Right atrium auricular region (tissue), 2 donors: ENCODE measurements around the gene KRTAP10-3. TPM values are rescaled to one million over a fixed set of nuclear protein-coding genes. Genes with fewer than 3 reads are reported as not detected.
"Not testable (repeated sequence)": the region's sequence is repeated elsewhere in the genome, so short reads cannot be mapped to it uniquely, and the experiment has no call there.

Experiments
- DNase-seq: peaks from one replicate; pipeline ENCODE4 v3.0.0-alpha.2; 2019; ENCODE audit warnings: low spot score
- H3K27ac ChIP-seq, 2 donors: fragments of 200-600 bp; sonication (generic); 1 replicate in 1 of 2; 2 replicates in 1 of 2; pipeline ENCODE4 v1.5.1; 2016 to 2019
- H3K27me3 ChIP-seq, 2 donors: fragments of 200-600 bp; sonication (generic); one replicate each; pipeline versions ENCODE4 v1.5.1 to v1.6.0; 2017 to 2019
- H3K36me3 ChIP-seq: fragments of 200-600 bp; sonication (generic); one replicate; pipeline ENCODE4 v1.5.1; 2016
- H3K4me1 ChIP-seq, 2 donors: fragments of 200-600 bp; sonication (generic); one replicate each; pipeline versions ENCODE4 v1.5.1 to v1.6.0; 2017 to 2019
- H3K4me3 ChIP-seq, 2 donors: fragments of 200-600 bp; sonication (generic); 1 replicate in 1 of 2; 2 replicates in 1 of 2; pipeline ENCODE4 v1.5.1; 2017 to 2019; ENCODE audit warnings: mild to moderate bottlenecking in 1 of 2, moderate library complexity in 1 of 2
- H3K9me3 ChIP-seq, 2 donors: fragments of 200-600 bp; sonication (generic); one replicate each; pipeline ENCODE4 v1.5.1; 2019
- CTCF ChIP-seq, 2 donors: fragments of 200-600 bp; sonication (generic); IDR thresholded peaks; one replicate each; pipeline ENCODE4 v1.5.1; 2019; ENCODE audit warnings: antibody characterized with exemption in 2 of 2
- total RNA-seq, 2 donors: library from RNA; depleted of rRNA; stranded (reverse); fragments of >200 nt; gene quantifications; one replicate each; pipeline ENCODE4 v1.1.0, GENCODE V29; 2016

Gene KRTAP10-3
- total RNA-seq, 2 donors from 2014 or later = not detected

- Histone ChIP-seq H3K9me3 (peaks cover 0 to 4% of the 10 kb centered on the region in 2 donors), H3K27ac (no peak overlapping the region), H3K36me3 (no peaks in the 10 kb centered on the region), H3K4me3 (no peak overlapping the region), H3K27me3 (no peaks in the 10 kb centered on the region), H3K4me1 (no peaks in the 10 kb centered on the region)
- no peak for TF ChIP-seq CTCF (IDR thresholded peaks at IDR 0.05)
- DNase-seq = no peak
These were observed 43.2 kb upstream of the KRTAP10-3 start for GRCh38 chr21:44601596-44602462.

GRCh38 chr21:44601091-44601490 is 42.5 kb upstream of the KRTAP10-3 start:
- not testable (repeated sequence) for H3K36me3 ChIP-seq, H3K4me1 ChIP-seq, H3K27ac ChIP-seq, H3K4me3 ChIP-seq, H3K27me3 ChIP-seq, H3K9me3 ChIP-seq, DNase-seq

GRCh38 chr21:44600118-44600978 is 41.8 kb upstream of the KRTAP10-3 start, which contains the start of gene KRTAP10-7:
Gene KRTAP10-7, plus strand, starts transcription at chr21:44600597. Its CDS starts 25 bp downstream, at chr21:44600622.
- H3K4me3 ChIP-seq, DNase-seq, H3K9me3 ChIP-seq, H3K27me3 ChIP-seq, H3K36me3 ChIP-seq, H3K27ac ChIP-seq, H3K4me1 ChIP-seq: not testable (repeated sequence)

- H3K36me3 ChIP-seq = no peaks in the 10 kb centered on the region
- H3K9me3 ChIP-seq = peaks cover 0 to 4% of the 10 kb centered on the region in 2 donors
- DNase-seq = no peak
- H3K4me3 ChIP-seq = no peak overlapping the region
- H3K27ac ChIP-seq = no peak overlapping the region
- TF ChIP-seq CTCF (IDR thresholded peaks at IDR 0.05) = no peak
- H3K27me3 ChIP-seq = no peaks in the 10 kb centered on the region
- no peaks in the 10 kb centered on the region for H3K4me1 ChIP-seq
These were observed 40.9 kb upstream of the KRTAP10-3 start for GRCh38 chr21:44599264-44600029.

- no peaks in the 10 kb centered on the region for H3K27me3 ChIP-seq
- H3K4me3 ChIP-seq = no peak overlapping the region
- DNase-seq = no peak
- no peak for TF ChIP-seq CTCF (IDR thresholded peaks at IDR 0.05)
- H3K27ac ChIP-seq = no peak overlapping the region
- H3K9me3 ChIP-seq = peaks cover 0 to 4% of the 10 kb centered on the region in 2 donors
- H3K4me1 ChIP-seq = no peaks in the 10 kb centered on the region
- H3K36me3 ChIP-seq = no peaks in the 10 kb centered on the region
These were observed 39.5 kb upstream of the KRTAP10-3 start for GRCh38 chr21:44598061-44598460.

- no peaks in the 10 kb centered on the region for H3K27me3 ChIP-seq
- DNase-seq = no peak
- peaks cover 0 to 4% of the 10 kb centered on the region in 2 donors for H3K9me3 ChIP-seq
- no peak overlapping the region for H3K27ac ChIP-seq
- no peaks in the 10 kb centered on the region for H3K4me1 ChIP-seq
- no peak overlapping the region for H3K4me3 ChIP-seq
- TF ChIP-seq CTCF (IDR thresholded peaks at IDR 0.05) = no peak
- H3K36me3 ChIP-seq = no peaks in the 10 kb centered on the region
These were observed 37.6 kb upstream of the KRTAP10-3 start for GRCh38 chr21:44596068-44596725.
